ENCODE results near the gene GRK4.

DNA sequence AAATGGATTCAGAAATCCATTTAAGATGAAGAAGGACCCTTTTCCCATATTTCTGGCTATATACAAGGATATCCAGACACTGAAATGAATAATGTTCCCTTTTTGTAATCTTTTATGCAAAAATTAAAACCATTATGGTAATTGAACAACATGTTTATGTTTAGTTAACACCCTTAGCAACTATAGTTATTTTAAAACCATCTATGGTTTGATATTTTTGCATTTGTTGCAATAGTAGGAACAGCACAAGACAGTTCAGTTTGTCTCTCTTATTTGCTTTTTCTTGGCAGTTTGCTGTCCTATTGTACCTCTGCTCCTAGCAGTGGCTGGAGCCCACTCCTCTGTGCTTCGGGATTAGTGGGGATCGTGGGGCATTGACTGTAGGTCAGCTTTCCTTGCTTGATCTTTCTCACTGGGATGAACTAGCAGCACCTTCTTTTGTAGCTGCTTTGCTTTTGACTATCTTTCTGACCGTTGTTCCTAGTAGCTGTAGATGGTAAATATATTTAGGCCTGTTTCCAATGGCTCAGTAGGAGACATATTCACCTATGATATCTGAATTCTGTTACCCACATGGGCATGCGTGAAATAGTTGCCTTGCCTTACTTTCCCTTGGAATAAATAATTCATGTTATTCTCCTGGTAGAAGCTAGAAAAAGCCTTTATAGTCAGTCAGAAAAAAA lies 123.9 kb downstream of the GRK4 start:
- TF ChIP-seq, protein P1, sequence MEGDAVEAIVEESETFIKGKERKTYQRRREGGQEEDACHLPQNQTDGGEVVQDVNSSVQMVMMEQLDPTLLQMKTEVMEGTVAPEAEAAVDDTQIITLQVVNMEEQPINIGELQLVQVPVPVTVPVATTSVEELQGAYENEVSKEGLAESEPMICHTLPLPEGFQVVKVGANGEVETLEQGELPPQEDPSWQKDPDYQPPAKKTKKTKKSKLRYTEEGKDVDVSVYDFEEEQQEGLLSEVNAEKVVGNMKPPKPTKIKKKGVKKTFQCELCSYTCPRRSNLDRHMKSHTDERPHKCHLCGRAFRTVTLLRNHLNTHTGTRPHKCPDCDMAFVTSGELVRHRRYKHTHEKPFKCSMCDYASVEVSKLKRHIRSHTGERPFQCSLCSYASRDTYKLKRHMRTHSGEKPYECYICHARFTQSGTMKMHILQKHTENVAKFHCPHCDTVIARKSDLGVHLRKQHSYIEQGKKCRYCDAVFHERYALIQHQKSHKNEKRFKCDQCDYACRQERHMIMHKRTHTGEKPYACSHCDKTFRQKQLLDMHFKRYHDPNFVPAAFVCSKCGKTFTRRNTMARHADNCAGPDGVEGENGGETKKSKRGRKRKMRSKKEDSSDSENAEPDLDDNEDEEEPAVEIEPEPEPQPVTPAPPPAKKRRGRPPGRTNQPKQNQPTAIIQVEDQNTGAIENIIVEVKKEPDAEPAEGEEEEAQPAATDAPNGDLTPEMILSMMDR (IDR thresholded peaks at IDR 0.05; ENCODE audit: borderline replicate concordance, extremely low read depth, low read length, poor library complexity, severe bottlenecking) = no peak
- TF ChIP-seq EZH2 (IDR thresholded peaks at IDR 0.05; ENCODE audit: borderline replicate concordance, low read depth, low read length, severe bottlenecking) = no peak

Measured in DND-41 (cell line).